Measurements from ENCODE around the gene KIF16B.

DNA sequence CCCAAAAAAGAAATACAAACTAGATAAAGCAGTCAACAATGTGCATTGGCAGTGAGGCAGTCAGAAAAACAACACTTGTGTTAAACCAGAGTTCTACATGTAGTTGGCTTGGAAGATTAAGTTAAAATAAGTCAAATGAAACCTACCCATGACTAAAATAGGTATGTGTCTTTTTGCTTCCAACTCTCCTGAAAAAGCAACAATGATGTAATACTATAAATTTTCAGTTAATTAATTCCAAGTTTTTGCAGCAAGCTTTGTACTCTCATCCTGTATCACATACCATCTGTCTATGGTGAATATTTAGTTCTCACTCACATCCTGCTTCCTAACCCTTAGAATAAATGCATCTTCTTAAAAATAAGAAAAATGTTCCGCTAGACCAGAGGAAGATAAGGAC is 261.5 kb downstream of the KIF16B start:
- TF ChIP-seq, protein P1, sequence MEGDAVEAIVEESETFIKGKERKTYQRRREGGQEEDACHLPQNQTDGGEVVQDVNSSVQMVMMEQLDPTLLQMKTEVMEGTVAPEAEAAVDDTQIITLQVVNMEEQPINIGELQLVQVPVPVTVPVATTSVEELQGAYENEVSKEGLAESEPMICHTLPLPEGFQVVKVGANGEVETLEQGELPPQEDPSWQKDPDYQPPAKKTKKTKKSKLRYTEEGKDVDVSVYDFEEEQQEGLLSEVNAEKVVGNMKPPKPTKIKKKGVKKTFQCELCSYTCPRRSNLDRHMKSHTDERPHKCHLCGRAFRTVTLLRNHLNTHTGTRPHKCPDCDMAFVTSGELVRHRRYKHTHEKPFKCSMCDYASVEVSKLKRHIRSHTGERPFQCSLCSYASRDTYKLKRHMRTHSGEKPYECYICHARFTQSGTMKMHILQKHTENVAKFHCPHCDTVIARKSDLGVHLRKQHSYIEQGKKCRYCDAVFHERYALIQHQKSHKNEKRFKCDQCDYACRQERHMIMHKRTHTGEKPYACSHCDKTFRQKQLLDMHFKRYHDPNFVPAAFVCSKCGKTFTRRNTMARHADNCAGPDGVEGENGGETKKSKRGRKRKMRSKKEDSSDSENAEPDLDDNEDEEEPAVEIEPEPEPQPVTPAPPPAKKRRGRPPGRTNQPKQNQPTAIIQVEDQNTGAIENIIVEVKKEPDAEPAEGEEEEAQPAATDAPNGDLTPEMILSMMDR (IDR thresholded peaks at IDR 0.05; ENCODE audit: poor library complexity), result no peak
- TF ChIP-seq EZH2phosphoT487 (IDR thresholded peaks at IDR 0.05; ENCODE audit: low read depth, severe bottlenecking, unreplicated experiment), result no peak

All from hepatocyte (in vitro differentiated cells).